Measurements from ENCODE around the gene IFT74.
"Not testable (repeated sequence)": the region's sequence is repeated elsewhere in the genome, so short reads cannot be mapped to it uniquely, and the experiment has no call there.

The IFT74 gene

DNA sequence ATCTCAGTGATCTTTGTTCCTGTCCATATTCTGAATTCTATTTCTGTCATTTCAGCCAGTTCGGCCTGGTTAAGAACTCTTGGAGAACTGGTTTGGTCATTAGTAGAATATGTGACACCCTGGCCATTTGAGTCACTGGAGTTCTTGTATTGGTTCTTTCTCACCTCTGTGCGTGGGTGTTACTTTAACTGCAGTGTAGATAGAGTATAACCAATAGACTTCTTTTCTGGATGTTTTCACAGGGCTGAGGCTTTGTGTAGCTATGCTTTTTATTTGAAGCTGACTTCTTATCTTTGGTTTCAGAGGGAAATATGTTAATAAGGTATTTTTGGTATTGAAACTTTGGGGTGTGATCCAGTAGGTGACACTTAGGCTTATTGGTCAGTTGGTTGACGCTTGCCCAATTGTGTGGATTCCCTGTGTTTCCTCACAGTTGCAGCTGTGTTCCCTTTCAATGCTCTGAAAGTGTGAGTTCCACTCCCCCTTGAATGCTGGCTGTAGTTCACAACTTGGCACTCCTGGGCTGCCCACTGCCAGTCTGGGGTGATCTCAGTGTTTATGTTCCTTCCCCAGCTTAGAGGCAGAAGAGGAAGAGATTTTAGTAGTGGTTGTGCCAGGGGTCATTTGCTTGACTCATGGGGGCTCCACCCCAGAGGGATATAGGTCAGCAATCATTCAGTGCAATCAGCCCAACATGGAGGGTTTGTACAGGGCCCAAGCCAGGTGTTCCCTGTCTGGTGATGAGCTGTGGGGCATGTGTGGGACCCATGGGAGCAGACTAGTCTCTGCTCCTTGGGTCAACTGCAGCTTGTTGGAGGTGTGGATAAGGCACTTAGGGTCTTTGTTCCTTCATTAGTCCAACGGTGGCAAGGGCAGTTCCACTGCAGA, 117.9 kb downstream of the IFT74 start:
- no peak for DNase-seq (ENCODE audit: low read depth)

DNA sequence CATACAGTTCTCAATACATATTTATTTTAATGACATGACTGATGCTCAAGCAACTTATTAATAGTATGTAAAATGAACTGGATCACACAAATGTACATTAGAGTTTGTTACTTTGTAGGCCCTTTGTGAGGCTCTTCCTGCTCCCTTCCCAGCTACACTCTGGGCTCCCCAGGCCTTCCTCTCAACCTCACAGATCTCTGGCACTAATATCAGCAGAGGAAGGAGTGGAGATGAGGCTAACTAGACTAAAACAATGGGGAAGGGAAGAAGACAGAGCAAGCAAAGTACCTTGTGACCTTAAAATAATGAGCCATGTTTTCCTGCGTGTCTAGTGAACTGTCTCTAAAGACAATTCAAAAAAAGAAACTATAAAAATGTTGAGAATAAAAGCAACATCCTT, 122.5 kb downstream of the IFT74 start:
- DNase-seq (ENCODE audit: low read depth) = no peak

DNA sequence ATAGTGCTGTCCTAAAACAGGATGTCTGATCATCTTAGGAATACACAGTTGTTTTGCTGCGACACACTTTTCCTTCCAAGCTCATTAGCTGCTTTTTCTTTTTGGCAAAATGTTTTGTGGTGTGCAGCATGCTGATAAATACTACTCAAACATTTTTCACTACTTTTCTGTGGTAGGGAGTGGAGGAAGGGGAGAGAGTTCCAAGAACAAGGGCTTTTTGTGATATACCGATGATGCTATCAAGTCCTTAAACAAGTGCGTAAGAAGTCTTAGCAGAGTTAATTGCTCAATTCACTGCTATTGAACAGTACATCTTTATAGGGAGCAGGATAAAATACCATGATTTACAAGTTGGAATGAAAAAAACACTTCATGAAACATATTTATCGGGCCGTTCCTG, 129.2 kb downstream of the IFT74 start:
- no peak for DNase-seq (ENCODE audit: low read depth)

DNA sequence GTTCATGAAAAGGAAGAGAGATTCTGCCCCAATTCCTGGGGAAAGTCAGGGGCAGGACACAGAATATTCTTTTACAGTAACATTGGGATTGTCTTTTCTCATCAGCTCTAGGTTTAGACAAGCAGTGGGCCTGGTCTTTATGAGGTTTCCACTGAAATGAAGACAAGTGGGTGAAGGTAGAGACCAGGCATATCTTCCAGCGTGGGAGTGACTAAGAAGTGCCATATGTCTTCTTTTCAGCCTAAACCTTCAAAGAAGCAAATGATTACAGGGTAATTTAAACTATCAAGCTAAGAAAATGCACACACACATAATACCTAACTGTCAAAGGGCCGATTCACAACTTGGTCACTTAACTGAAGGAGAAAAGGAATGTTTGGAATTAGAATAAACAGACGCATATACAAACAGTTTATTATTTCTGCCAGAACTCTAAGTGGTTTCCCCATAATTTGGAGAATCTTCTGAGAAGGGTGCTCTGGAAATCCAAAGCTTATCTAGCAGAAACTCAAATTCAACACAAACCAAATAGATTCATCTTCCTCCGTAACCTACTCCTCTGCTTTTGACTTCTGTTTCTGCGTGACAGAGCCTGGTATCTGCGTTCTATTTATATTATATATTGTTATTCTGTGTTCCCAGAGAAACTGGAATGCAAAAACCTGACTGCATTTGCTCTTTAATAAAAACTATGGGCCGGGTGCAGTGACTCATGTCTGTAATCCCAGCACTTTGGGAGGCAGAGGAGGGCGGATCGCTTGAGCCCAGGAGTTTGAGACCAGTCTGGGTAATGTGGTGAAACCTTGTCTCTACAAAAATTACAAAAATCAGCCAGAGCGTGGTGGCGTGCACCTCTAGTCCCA, 130.8 kb downstream of the IFT74 start:
- DNase-seq (ENCODE audit: low read depth) = no peak

DNA sequence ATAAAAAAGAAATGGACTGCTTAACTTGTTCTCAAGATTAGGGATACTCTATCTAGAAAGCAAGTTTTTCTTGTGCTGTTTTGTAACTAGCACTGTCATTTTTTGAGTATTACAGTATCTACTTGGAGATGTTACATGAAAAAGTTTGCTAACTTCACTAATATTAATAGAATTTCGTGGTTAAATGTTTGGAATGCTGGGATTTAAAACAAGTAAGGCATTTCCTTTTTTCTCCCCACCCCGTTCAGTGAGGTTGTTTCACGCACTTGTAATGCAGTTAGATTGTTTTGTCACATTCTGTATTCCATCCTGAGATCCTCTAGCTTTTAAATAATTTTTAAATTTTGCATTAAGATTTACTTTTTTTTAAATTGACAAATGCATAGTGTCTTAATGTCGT, 132.8 kb downstream of the IFT74 start:
- no peak for DNase-seq (ENCODE audit: low read depth)

DNA sequence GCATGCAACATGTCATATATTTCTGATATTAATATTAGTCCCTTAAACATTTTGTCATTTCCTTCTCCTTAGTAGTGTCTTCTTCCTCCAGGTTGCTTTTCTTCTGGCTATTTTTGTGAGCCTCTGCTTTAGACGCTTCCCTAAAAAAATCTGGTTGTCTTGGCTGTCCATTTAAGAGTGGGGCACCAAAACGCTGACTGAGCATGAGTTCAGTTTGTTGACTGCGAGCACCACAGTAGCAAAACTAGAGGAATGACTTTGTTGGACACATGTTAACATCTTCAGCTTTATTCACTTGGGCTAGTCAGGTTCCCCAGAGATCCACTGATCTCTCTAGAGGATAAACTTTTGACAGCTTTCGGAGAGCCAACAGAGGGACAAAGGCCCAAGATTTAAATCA, 133.5 kb downstream of the IFT74 start:
- no peak for DNase-seq (ENCODE audit: low read depth)

DNA sequence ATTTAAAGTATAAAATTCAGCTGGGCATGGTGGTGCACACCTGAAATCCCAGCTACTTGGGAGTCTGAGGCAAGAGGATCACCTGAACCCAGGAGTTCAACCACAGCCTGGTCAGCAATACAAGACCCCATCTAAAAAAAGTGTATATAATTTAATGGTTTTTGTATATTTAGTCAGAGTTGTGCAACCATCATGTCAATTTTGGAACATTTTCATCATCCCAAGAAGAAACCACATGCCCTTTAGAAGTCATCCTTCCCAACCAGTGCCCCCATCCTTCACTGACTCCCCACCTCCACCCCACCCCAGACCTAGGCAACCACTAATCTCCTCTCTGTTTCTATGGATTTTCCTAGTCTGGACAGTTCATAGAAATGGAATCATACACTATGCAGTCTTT, 134.0 kb downstream of the IFT74 start:
- DNase-seq (ENCODE audit: low read depth) = no peak

DNA sequence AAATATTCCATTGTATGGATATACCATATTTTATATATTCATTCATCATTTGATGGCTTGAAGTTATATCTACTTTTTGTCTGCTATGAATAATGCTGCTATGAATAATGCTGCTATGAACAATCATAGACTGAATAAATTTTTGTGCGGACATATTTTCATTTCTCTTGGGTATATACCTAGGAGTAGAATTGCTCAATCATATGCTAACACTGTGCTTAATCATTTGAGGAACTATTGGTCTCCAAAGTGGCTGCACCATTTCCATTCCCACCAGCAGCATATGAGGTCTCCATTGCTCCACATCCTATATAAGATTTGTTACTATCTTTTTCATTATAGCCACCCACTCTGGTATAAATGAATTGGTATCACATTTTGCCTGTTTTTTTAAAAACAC, 134.5 kb downstream of the IFT74 start:
- DNase-seq (ENCODE audit: low read depth) = no peak

DNA sequence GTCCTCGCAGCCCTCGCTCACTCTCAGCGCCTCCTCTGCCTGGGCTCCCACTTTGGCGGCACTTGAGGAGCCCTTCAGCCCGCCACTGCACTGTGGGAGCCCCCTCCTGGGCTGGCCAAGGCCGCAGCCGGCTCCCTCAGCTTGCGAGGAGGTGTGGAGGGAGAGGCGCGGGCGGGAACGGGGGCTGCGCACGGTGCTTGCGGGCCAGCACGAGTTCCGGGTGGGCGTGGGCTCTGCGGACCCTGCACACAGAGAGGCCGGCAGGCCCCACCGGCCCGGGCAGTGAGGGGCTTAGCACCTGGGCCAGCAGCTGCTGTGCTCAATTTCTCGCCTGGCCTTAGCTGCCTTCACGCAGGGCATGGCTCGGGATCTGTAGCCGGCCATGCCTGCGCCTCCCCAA, 136.3 kb downstream of the IFT74 start:
- not testable (repeated sequence) for DNase-seq (ENCODE audit: low read depth)

DNA sequence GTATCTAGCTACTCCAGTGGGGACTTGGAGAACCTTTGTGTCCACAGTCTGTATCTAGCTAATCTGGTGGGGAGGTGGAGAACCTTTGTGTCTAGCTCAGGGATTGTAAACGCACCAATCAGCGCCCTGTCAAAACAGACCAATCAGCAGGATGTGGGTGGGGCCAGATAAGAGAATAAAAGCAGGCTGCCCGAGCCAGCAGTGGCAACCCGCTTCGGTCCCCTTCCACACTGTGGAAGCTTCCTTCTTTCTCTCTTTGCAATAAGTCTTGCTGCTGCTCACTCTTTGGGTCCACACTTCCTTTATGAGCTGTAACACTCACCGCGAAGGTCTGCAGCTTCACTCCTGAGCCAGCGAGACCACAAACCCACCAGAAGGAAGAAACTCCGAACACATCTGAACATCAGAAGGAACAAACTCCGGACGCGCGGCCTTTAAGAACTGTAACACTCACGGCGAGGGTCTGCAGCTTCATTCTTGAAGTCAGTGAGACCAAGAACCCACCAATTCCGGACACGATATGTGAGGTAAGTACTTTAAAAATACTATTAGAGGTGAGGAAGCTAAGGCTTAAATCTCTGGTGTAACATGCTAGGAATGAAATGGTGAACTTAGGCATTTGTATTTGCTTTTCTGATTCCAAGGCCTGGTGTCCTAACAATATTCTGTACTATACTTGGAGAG, 137.3 kb downstream of the IFT74 start:
- DNase-seq (ENCODE audit: low read depth) = not testable (repeated sequence)

DNA sequence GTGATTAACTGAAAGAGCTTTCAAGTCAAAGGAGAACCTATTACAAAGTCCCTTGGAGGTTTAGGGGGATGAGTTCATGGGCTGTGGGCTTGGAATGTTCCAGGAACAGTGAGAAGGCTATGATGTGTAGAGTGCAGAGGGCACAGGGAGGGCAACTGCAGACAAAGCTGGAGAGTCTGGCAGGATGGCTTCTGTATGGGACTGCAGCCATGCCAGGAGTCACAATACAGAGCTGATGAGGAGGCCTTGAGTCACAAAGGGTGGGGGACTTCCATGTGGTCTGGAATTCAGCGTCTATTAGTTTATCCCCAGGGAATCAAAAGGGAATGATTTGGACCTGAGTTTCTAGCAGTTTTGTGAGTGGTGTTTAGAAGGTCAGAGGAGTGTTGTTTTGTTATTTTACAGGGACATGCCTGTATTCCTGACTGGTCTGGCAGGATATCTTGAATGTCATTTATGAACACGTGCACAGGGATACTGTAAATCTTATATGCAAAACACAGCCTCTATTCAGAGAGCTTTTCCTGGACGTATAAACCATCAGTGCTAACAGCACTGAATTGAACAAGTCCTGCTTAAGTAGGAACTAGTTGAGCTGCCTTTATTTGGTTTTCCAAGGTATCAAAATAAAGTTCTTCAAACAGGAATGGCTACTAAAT, 138.6 kb downstream of the IFT74 start:
- DNase-seq (ENCODE audit: low read depth) = no peak

DNA sequence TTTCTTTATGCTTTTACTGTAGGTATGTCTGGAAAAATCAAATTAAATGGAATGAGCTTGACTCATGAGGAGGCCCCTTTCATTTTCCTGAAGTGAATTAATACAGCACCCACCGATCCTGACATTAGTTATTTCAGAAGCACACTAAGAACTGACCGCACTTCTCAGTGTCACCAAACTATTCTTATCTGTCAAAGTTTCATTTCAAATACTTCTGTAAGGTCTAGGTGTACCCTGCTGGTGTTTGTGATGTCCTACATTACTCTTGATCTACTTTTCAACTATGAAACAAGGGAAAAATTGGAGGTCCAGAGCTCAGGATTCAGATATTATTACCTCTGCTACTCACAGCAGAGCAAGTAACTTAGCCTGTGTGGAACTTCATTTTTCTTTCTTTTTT, 151.0 kb downstream of the IFT74 start:
- DNase-seq (ENCODE audit: low read depth) = no peak

DNA sequence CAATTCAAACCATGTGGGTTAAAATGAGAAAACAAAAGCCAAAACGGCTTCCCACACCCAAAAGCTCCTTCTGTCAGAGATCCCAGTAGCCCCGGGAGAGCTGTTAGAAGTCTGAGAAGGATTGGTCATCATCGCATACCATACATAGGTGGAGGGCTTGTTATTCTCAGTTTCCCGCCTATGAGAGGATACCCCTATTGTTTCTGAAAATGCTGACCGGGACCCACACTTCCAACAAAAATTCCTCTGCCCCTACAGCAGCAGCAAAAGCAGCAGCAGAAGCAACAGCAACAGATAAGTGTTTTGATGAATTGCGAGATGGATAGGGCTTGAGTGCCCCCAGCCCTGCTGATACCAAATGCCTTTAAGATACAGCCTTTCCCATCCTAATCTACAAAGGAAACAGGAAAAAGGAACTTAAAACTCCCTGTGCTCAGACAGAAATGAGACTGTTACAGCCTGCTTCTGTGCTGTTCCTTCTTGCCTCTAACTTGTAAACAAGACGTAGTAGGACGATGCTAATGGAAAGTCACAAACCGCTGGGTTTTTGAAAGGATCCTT, 152.8 kb downstream of the IFT74 start, which contains the start of gene TEK:
Gene TEK, plus strand, starts transcription at position 245 of the 561 bp plus-strand sequence. CDS start 366 bp downstream, outside the sequence.
- no peak for DNase-seq (ENCODE audit: low read depth)

DNA sequence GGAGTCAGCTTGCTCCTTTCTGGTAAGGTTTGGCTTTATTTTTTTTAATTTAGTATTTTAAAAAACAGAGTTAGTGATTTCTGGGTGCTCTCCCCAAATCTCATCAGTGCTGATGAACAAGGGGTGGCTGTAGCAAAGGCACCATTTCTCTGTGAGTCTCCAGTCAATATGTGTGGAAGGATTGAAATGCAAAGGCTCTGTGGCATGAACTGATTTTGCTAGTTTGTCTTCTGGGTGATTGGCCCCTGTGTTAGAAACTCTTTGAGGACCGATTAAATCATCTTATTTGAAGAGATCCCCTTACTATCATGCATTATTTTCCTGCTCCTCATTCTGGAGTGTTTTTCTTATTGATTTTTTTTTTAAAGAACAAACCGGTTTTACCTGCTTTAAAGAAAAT, 153.4 kb downstream of the IFT74 start:
- no peak for DNase-seq (ENCODE audit: low read depth)

DNA sequence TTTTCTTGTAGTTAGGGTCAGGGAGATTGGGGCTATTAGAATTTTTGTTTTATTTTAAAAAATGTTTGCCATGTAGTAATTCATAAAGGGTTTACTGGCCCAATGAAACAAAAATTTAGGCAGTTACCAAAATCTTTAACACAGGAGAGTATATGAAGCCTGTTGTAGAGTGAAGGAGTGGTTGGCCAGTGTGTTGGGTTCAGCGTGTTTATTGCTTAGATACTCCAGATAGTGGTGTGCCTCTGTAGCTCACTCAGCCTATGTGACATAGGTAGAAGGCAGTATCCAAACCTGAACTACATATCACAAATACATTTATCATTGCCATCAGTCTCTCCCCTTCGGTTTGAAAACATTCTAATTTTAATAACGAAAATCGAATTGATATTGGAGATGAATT, 154.0 kb downstream of the IFT74 start:
- DNase-seq (ENCODE audit: low read depth) = no peak

DNA sequence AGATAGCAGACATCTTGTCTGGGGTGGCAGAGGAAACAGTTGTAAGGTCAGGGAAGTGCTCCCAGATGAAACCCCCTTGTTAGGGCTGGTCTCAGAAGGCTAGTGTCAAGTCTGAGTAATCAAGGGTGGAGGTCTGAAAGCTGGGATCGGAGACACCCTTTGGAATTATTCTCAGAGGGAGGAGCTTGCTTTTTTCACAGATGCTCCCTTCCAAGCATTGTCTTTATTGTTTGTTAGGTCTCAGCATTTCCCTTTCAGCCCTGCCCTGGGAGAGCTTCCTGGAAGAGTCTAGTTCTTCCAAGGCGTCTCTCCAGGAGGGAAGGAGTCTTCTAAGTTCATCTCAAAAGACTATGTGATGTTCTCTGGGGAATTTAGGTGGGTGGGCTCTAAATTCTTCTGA, 156.0 kb downstream of the IFT74 start:
- DNase-seq (ENCODE audit: low read depth) = no peak

All from stimulated activated CD8-positive, alpha-beta memory T cell treated with anti-CD3 and anti-CD28 coated beads, Interleukin-15, amount 100 ng/mL, for 24 hours (primary cell).